Fibroblast of mammary gland (primary cell): Measurements from ENCODE around the gene TMEM181.

Experiments used
- DNase-seq: peaks from one replicate; pipeline ENCODE4 v3.0.0-alpha.2; 2010; ENCODE audit warnings: low read depth
- H3K4me3 ChIP-seq: 2 replicates; pipeline ENCODE4 v1.5.1; 2011; ENCODE audit warnings: low read depth, mild to moderate bottlenecking, low read length, moderate library complexity; ENCODE audit not compliant: control insufficient read depth
- TF ChIP-seq, protein P1 (sequence below): conservative IDR thresholded peaks from 2 replicates; pipeline ENCODE4 v1.5.1; 2011; ENCODE audit warnings: low read depth, low read length, inconsistent platforms; ENCODE audit not compliant: control insufficient read depth, insufficient read depth

TMEM181 gene

DNA sequence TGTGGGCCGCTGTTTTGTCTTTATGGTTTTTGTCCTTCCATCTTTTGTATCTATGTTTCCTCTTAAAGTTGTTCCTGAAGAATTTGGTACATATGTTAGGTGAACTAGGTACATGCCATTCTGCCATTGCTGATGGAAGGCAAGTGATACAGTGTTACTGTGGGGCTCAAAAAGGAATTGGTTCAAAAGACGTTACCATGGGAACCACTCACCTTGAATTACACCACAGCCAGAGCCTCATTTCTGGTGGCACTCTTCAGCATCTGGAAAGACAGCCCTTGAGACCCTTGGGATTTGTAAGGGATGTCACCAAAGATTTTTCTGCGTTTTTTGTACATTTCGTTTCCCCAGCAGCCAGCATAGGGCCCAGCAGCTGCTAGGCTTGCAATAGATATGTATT is 31.9 kb downstream of the TMEM181 start:
- no peak for DNase-seq
- H3K4me3 ChIP-seq = no peak overlapping the region
- TF ChIP-seq, protein P1, sequence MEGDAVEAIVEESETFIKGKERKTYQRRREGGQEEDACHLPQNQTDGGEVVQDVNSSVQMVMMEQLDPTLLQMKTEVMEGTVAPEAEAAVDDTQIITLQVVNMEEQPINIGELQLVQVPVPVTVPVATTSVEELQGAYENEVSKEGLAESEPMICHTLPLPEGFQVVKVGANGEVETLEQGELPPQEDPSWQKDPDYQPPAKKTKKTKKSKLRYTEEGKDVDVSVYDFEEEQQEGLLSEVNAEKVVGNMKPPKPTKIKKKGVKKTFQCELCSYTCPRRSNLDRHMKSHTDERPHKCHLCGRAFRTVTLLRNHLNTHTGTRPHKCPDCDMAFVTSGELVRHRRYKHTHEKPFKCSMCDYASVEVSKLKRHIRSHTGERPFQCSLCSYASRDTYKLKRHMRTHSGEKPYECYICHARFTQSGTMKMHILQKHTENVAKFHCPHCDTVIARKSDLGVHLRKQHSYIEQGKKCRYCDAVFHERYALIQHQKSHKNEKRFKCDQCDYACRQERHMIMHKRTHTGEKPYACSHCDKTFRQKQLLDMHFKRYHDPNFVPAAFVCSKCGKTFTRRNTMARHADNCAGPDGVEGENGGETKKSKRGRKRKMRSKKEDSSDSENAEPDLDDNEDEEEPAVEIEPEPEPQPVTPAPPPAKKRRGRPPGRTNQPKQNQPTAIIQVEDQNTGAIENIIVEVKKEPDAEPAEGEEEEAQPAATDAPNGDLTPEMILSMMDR = no peak

DNA sequence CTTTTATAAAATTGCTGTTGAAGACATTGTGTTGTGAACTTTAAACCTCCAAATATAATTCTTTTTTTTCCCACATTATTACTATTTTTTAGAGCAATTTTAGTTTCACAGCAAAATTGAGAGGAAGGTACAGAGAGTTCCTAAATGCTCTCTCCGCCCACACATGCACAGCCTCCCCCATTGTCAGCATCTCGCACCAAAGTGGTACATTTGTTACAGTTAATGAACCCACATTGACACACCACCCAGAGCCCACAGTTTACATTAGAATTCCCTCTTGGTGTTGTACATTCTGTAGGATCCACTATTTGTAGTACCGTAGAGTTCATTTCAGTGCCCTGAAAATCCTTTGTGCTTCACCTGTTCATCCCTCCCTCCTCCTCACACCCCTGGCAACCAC is 33.8 kb downstream of the TMEM181 start:
- no peak for DNase-seq
- TF ChIP-seq, protein P1 = no peak
- H3K4me3 ChIP-seq = no peak overlapping the region

DNA sequence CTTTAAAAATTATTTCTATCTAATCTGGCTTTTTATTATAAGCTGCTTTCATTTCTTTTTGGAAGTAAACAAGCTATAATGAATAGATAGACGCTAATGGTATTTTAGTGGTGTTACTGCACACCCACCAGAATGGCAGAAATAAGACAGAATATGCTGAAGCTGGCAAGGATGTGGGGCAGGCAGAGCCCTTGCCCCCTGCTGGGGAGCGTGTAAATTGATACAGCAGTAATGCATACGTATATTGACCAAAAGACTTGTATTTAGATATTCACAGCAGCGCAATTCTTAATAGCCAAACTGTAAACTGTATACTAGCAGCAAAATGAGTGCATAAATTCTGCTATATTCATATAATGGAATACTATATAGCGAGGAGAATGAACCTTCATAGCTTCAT is 35.3 kb downstream of the TMEM181 start:
- peak; percentile 9 for DNase-seq
- no peak overlapping the region for H3K4me3 ChIP-seq
- TF ChIP-seq, protein P1 = peak; percentile 30

DNA sequence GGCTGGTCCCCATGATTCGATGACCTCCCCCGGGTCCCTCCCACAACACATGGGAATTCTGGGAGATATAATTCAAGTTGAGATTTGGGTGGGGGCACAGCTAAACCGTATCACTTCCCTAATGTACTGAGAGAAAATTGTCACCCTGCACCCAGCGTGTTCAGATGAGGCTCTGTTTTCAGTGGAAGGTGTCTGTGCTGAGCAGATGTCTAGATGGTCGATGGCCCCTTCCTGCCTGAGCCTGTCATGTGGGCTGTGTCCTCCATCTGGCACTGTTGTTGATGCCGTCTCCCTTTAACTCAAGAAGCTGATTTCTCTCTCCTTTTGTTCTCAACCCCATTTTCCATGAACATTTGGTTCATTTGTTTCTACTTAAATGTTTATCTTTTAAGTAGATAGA is 37.0 kb downstream of the TMEM181 start:
- TF ChIP-seq, protein P1 = no peak
- DNase-seq = no peak
- H3K4me3 ChIP-seq = no peak overlapping the region

DNA sequence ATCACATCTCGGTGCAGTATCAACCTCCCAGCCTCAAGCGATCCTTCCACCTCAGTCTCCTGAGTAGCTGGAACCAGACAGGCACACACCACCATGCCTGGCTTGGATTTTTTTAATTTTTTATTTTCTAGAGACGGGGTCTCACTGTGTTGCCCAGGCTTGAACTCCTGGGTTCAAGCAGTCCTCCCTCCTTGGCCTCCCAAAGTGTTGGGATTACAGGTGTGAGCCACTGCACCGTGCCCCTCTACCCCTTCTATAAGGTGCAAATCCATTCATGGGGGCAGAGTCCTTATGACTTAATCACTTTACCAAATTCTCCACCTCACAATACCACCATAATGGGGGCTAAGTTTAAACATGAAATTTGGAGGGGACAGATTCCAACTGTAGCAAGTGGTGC is 37.7 kb downstream of the TMEM181 start:
- TF ChIP-seq, protein P1 = no peak
- H3K4me3 ChIP-seq = no peak overlapping the region
- no peak for DNase-seq

DNA sequence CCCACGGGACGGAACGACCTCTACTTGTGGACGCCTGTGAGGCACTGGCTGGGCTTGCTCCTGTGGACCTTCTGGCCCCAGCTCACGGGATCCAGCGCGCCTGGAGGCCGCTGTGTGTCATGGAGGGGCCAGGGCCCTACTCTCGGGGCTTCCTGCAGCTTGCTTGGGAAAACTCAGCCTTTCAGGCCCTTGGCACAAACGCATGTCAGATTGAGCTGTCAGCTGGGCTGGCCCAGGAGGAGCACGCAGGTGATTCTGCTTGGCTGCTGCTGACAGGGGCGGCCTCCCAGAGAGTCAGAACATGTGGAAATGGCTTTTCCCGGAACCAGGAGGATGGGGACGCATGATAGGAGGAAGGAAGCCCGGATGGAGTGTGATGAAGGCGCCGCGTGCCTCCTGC is 39.7 kb downstream of the TMEM181 start:
- H3K4me3 ChIP-seq = no peak overlapping the region
- no peak for DNase-seq
- TF ChIP-seq, protein P1 = no peak

DNA sequence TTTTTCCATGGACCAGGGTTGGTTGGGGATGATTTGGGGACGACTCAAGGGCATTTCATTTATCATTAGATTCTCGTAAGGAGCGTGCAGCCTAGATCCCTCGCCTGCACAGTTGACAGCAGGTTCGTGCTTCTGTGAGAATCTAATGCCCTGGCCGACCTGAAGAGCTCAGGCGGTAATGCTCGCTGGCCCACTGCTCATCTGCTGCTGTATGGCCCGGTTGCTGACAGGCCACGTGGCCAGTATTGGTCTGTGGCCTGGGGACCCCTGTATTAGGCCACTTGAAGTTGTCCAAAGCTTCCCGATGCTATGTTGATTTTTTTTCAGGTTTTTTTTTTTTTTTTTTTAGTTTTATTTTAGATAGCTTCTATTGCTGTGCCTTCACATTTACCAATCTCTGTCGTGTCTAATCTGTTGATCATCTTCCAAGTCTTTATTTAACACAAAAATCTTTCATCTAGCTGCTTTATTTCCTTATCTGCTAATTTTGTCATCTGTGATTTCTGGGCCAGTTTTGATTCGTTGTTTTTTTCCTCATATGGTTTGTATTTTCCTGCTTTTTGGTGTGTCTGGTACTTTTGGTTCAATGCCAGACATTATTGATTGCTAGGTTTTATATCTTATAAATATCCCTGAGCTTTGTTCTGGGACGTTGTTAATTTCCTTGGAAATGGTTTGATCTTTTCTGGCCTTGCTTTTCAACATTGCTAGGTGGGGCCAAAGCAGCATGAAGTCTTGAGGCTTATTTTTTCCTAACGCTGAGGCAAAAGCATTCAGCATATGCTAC is 43.6 kb downstream of the TMEM181 start:
- TF ChIP-seq, protein P1 = no peak
- H3K4me3 ChIP-seq = no peak overlapping the region
- DNase-seq = no peak
